Activated CD4-positive, alpha-beta T cell treated with anti-CD3 and anti-CD28 coated beads for 1 hour (primary cell): ENCODE data around the gene RELCH.
"Not testable (repeated sequence)": the region's sequence is repeated elsewhere in the genome, so short reads cannot be mapped to it uniquely, and the experiment has no call there.

Experiments used
- DNase-seq: peaks from one replicate; pipeline ENCODE4 v3.0.0-alpha.2; 2020

Gene RELCH

GRCh38 chr18:62186774-62187542 lies at the start of gene RELCH, which contains the start of gene PIGN:
RELCH (plus strand) TSS chr18:62187255; CDS start chr18:62187506, 251 bp downstream.
PIGN (minus strand) TSS chr18:62187056; CDS start chr18:62161353, 25,703 bp downstream.
- peak; percentile 91 for DNase-seq

GRCh38 chr18:62138461-62139235 lies 48.4 kb upstream of the RELCH start:
- DNase-seq, result no peak

- DNase-seq, result no peak
Observed at GRCh38 chr18:62140259-62140658, 46.8 kb upstream of the RELCH start.

- no peak for DNase-seq
Observed at GRCh38 chr18:62144338-62144737, 42.7 kb upstream of the RELCH start.

GRCh38 chr18:62151068-62151771 lies 35.8 kb upstream of the RELCH start:
- DNase-seq, result no peak

GRCh38 chr18:62152844-62153243 lies 34.2 kb upstream of the RELCH start:
- DNase-seq, result no peak

GRCh38 chr18:62157843-62158242 lies 29.2 kb upstream of the RELCH start:
- DNase-seq, result no peak

GRCh38 chr18:62164310-62164709 lies 22.7 kb upstream of the RELCH start:
- no peak for DNase-seq

- no peak for DNase-seq
Observed at GRCh38 chr18:62164855-62165487, 22.1 kb upstream of the RELCH start.

GRCh38 chr18:62165583-62165982 lies 21.5 kb upstream of the RELCH start:
- DNase-seq, result no peak

- DNase-seq, result not testable (repeated sequence)
Observed at GRCh38 chr18:62166524-62166923, 20.5 kb upstream of the RELCH start.

- DNase-seq, result no peak
Observed at GRCh38 chr18:62170857-62171256, 16.2 kb upstream of the RELCH start.

- no peak for DNase-seq
Observed at GRCh38 chr18:62172298-62172697, 14.8 kb upstream of the RELCH start.

- DNase-seq, result no peak
Observed at GRCh38 chr18:62175521-62175920, 11.5 kb upstream of the RELCH start.

- no peak for DNase-seq
Observed at GRCh38 chr18:62177271-62177670, 9.8 kb upstream of the RELCH start.

GRCh38 chr18:62179213-62179612 lies 7.8 kb upstream of the RELCH start:
- DNase-seq, result no peak

- DNase-seq, result no peak
Observed at GRCh38 chr18:62182220-62182619, 4.8 kb upstream of the RELCH start.

- no peak for DNase-seq
Observed at GRCh38 chr18:62183578-62184195, 3.4 kb upstream of the RELCH start.

GRCh38 chr18:62186499-62186773 lies 619 bp upstream of the RELCH start:
- no peak for DNase-seq

GRCh38 chr18:62187543-62188510 lies 772 bp downstream of the RELCH start:
- DNase-seq, result no peak

GRCh38 chr18:62189208-62189607 lies 2.2 kb downstream of the RELCH start:
- no peak for DNase-seq

GRCh38 chr18:62196079-62196478 lies 9.0 kb downstream of the RELCH start:
- no peak for DNase-seq
